ENCODE measurements around the gene GALNT14. TPM values are rescaled to one million over a fixed set of nuclear protein-coding genes. Genes with fewer than 3 reads are reported as not detected.

Gene GALNT14
- total and polyA plus RNA-seq, 2 of the 13 experiments (the other 11 are each of a cell fraction or from before 2014, with no cell fraction given), result not detected

GRCh38 chr2:30880516-30880915 is 257.7 kb downstream of the GALNT14 start:
- Histone ChIP-seq H4K20me1 (ENCODE audit: insufficient read depth, low read length) (no peaks in the 10 kb centered on the region), H3K79me2 (ENCODE audit: insufficient read depth, low read length) (no peaks in the 10 kb centered on the region), H3K27ac (ENCODE audit: extremely low read length, insufficient read depth, low read length) (no peak overlapping the region), H3K4me3 (replicated peaks in 1 of 3; ENCODE audit: insufficient read depth in 1 of 3, low read depth in 2 of 3, low read length in 3 of 3) (no peak overlapping the region), H3K4me1 (ENCODE audit: insufficient read depth, low read length) (no peaks in the 10 kb centered on the region), H3K9me3 (ENCODE audit: low read length) (no peaks in the 10 kb centered on the region), H3K4me2 (ENCODE audit: low read depth, low read length) (no peak overlapping the region), H3K36me3 (replicated peaks in 1 of 2; ENCODE audit: control insufficient read depth in 1 of 2, insufficient read depth in 2 of 2, low read length in 2 of 2) (no peaks in the 10 kb centered on the region), H2AFZ (ENCODE audit: low read length) (no peak overlapping the region), H3K27me3 (ENCODE audit: control insufficient read depth in 1 of 2, insufficient read depth in 2 of 2, low read length in 2 of 2) (no peaks in the 10 kb centered on the region; a peak in 1 of 5 replicates), H3K9ac (ENCODE audit: insufficient read depth, low read depth, low read length) (no peak overlapping the region)
- 0% methylated on average over 3 of the region's 3 CpGs for WGBS (ENCODE audit: low lambda C conversion rate)
- no peak for DNase-seq (ENCODE audit: low spot score)
- intact Hi-C loops (cut with micrococcal nuclease; ENCODE audit: unreplicated experiment), result no loop called here
- ChIA-PET POLR2A (no interaction called here), CTCF (ENCODE audit: low intra/inter-chr PET ratio, low total read pairs) (no interaction called here)
- in situ Hi-C loops (cut with HindIII; ENCODE audit: extremely low pct_ligation_motif_present, low pct_unique_long_range_greater_than_20kb), result no loop called here
- TF ChIP-seq ZNF670 (CRISPR knock-in tag; IDR thresholded peaks at IDR 0.05; ENCODE audit: borderline replicate concordance), result no peak
- TF ChIP-seq, protein P1, sequence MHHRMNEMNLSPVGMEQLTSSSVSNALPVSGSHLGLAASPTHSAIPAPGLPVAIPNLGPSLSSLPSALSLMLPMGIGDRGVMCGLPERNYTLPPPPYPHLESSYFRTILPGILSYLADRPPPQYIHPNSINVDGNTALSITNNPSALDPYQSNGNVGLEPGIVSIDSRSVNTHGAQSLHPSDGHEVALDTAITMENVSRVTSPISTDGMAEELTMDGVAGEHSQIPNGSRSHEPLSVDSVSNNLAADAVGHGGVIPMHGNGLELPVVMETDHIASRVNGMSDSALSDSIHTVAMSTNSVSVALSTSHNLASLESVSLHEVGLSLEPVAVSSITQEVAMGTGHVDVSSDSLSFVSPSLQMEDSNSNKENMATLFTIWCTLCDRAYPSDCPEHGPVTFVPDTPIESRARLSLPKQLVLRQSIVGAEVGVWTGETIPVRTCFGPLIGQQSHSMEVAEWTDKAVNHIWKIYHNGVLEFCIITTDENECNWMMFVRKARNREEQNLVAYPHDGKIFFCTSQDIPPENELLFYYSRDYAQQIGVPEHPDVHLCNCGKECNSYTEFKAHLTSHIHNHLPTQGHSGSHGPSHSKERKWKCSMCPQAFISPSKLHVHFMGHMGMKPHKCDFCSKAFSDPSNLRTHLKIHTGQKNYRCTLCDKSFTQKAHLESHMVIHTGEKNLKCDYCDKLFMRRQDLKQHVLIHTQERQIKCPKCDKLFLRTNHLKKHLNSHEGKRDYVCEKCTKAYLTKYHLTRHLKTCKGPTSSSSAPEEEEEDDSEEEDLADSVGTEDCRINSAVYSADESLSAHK (CRISPR knock-in tag; IDR thresholded peaks at IDR 0.05; ENCODE audit: borderline replicate concordance), result no peak
- TF ChIP-seq, protein P2, sequence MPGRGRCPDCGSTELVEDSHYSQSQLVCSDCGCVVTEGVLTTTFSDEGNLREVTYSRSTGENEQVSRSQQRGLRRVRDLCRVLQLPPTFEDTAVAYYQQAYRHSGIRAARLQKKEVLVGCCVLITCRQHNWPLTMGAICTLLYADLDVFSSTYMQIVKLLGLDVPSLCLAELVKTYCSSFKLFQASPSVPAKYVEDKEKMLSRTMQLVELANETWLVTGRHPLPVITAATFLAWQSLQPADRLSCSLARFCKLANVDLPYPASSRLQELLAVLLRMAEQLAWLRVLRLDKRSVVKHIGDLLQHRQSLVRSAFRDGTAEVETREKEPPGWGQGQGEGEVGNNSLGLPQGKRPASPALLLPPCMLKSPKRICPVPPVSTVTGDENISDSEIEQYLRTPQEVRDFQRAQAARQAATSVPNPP (CRISPR knock-in tag; IDR thresholded peaks at IDR 0.05), result no peak
- TF ChIP-seq GZF1 (CRISPR knock-in tag; IDR thresholded peaks at IDR 0.05), result no peak
- no peak for TF ChIP-seq ZNF317 (CRISPR knock-in tag; IDR thresholded peaks at IDR 0.05)
- TF ChIP-seq NR3C1 (CRISPR knock-in tag; IDR thresholded peaks at IDR 0.05), result no peak
- TF ChIP-seq, protein P3, sequence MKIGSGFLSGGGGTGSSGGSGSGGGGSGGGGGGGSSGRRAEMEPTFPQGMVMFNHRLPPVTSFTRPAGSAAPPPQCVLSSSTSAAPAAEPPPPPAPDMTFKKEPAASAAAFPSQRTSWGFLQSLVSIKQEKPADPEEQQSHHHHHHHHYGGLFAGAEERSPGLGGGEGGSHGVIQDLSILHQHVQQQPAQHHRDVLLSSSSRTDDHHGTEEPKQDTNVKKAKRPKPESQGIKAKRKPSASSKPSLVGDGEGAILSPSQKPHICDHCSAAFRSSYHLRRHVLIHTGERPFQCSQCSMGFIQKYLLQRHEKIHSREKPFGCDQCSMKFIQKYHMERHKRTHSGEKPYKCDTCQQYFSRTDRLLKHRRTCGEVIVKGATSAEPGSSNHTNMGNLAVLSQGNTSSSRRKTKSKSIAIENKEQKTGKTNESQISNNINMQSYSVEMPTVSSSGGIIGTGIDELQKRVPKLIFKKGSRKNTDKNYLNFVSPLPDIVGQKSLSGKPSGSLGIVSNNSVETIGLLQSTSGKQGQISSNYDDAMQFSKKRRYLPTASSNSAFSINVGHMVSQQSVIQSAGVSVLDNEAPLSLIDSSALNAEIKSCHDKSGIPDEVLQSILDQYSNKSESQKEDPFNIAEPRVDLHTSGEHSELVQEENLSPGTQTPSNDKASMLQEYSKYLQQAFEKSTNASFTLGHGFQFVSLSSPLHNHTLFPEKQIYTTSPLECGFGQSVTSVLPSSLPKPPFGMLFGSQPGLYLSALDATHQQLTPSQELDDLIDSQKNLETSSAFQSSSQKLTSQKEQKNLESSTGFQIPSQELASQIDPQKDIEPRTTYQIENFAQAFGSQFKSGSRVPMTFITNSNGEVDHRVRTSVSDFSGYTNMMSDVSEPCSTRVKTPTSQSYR (CRISPR knock-in tag; IDR thresholded peaks at IDR 0.05; ENCODE audit: borderline replicate concordance), result no peak
- TF ChIP-seq ZNF251 (CRISPR knock-in tag; IDR thresholded peaks at IDR 0.05), result no peak
- no peak for FAIRE-seq
- ATAC-seq, result no peak
- no TSS peak for BruUV-seq (replicated peaks)
